Uterus (tissue), 4 donors: ENCODE results near the gene TAS2R39. TPM values are rescaled to one million over a fixed set of nuclear protein-coding genes. Genes with fewer than 3 reads are reported as not detected.
A peak's percentile ranks its signal among the peaks of the same experiment; 100 is the strongest.
"Not testable (repeated sequence)": the region's sequence is repeated elsewhere in the genome, so short reads cannot be mapped to it uniquely, and the experiment has no call there.

Experiments used
- DNase-seq, 2 donors: peaks; one replicate each; pipeline ENCODE4 v3.0.0-alpha.2; 2019 to 2020
- H3K27ac ChIP-seq, 2 donors: fragments of 200-600 bp; sonication (generic); 1 replicate in 1 of 2; 2 replicates in 1 of 2; pipeline ENCODE4 v1.5.1; 2016 to 2018
- H3K27me3 ChIP-seq, 2 donors: fragments of 200-600 bp; sonication (generic); one replicate each; pipeline ENCODE4 v1.5.1; 2018 to 2019; ENCODE audit warnings: control low read depth in 1 of 2
- H3K36me3 ChIP-seq, 2 donors: fragments of 200-600 bp; sonication (generic); one replicate each; pipeline ENCODE4 v1.5.1; 2019; ENCODE audit warnings: control low read depth in 1 of 2
- H3K4me1 ChIP-seq, 2 donors: fragments of 200-600 bp; sonication (generic); one replicate each; pipeline ENCODE4 v1.5.1; 2018 to 2019; ENCODE audit warnings: control low read depth in 1 of 2
- H3K4me3 ChIP-seq, 2 donors: fragments of 200-600 bp; sonication (generic); 1 replicate in 1 of 2; 2 replicates in 1 of 2; pipeline ENCODE4 v1.5.1; 2018 to 2019; ENCODE audit warnings: mild to moderate bottlenecking in 1 of 2
- H3K9me3 ChIP-seq, 2 donors: fragments of 200-600 bp; sonication (generic); one replicate each; pipeline ENCODE4 v1.5.1; 2019; ENCODE audit warnings: control low read depth in 1 of 2
- POLR2A ChIP-seq, 2 donors: fragments of 450-650 bp; IDR thresholded peaks; one replicate each; pipeline ENCODE4 v1.6.1; 2016; ENCODE audit warnings: antibody characterized with exemption in 2 of 2, mild to moderate bottlenecking in 1 of 2, moderate library complexity in 1 of 2
- intact Hi-C: fragments of 100-400 bp; cut with DNase I; formaldehyde crosslinking; loops from one replicate; pipeline ENCODE4 v1.15.1; 2023; ENCODE audit warnings: low total_unique reads
- total RNA-seq, 4 donors: library from RNA; depleted of rRNA in 3 of 4; stranded (reverse); fragments of >200 nt in 3 of 4; gene quantifications; one replicate each; pipeline versions ENCODE4 v1.1.0 to v1.2.4, GENCODE V29; 2014 to 2023
- TF ChIP-seq, protein P1 (sequence below), 4 experiments: fragments of 200-600 bp in 2 of 4; fragments of 450-650 bp in 2 of 4; sonication (generic) in 2 of 4; IDR thresholded peaks; one replicate each; pipeline ENCODE4 v1.5.1; 2016 to 2019; ENCODE audit warnings: antibody characterized with exemption in 4 of 4, mild to moderate bottlenecking in 2 of 4, moderate library complexity in 1 of 4
- donor health status: DM: yes; HTN: yes; CAD: no.

TAS2R39 gene
- total RNA-seq, 4 donors from 2014 or later = not detected

DNA sequence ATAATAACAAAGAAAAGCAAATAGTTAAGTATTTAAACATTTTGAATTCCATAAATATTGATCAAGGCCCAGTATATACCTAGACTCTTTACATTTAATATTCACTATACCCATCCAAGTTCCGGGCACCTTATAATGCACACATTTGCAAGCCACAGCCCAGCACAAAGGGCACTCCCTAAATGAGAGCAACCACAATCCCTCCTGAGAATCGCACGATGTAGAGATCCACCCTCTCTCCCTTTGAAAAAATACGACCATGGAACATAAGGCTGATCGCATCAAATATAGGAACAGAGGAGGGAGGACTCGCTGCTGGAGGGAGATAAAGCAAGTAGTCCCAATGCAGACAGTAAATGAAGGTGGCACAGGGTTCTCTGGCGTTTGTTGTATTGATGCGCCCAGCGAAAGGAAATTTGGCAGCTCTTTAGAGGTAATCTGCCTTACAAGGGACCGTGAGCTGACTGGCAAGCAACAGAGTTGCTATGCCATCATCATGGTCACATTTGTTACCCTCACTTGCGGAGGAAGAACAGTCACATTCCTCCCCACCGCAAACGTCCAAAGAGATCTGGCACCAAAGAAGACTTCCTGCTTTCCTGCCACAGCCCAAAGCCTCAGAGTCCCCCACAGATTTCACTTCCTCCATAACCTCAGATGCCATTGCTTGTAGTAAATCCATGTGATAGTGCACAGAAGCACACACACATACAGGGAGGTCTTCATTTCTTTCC is 22.5 kb downstream of the TAS2R39 start:
- intact Hi-C loops = no loop called here
- H3K36me3 ChIP-seq = no peaks in the 10 kb centered on the region
- H3K4me3 ChIP-seq = no peak overlapping the region
- H3K4me1 ChIP-seq = no peaks in the 10 kb centered on the region
- DNase-seq = no peak
- TF ChIP-seq, protein P1, sequence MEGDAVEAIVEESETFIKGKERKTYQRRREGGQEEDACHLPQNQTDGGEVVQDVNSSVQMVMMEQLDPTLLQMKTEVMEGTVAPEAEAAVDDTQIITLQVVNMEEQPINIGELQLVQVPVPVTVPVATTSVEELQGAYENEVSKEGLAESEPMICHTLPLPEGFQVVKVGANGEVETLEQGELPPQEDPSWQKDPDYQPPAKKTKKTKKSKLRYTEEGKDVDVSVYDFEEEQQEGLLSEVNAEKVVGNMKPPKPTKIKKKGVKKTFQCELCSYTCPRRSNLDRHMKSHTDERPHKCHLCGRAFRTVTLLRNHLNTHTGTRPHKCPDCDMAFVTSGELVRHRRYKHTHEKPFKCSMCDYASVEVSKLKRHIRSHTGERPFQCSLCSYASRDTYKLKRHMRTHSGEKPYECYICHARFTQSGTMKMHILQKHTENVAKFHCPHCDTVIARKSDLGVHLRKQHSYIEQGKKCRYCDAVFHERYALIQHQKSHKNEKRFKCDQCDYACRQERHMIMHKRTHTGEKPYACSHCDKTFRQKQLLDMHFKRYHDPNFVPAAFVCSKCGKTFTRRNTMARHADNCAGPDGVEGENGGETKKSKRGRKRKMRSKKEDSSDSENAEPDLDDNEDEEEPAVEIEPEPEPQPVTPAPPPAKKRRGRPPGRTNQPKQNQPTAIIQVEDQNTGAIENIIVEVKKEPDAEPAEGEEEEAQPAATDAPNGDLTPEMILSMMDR (IDR thresholded peaks at IDR 0.05) = no peak
- no peak for TF ChIP-seq POLR2A (IDR thresholded peaks at IDR 0.05)
- no peaks in the 10 kb centered on the region for H3K27me3 ChIP-seq
- H3K27ac ChIP-seq = no peak overlapping the region
- no peaks in the 10 kb centered on the region for H3K9me3 ChIP-seq

DNA sequence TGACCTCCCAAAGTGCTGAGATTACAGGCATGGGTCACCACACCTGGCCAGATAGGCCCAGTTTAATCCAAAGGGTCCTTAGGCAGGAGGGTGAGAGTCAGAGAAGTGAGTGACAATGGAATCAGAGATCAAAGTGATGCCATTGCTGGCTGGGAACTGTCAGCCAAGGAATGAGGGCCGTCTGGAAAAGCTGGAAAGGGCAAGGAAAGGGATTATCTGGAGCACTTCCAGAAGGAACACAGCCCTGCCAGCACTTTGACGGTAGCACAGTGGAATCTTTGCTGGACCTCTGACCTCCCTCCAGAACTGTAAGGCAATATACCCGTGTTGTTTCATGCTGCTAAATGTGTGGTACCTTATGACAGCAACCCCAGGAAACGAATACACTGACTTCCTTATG is 27.3 kb downstream of the TAS2R39 start:
- TF ChIP-seq, protein P1 (IDR thresholded peaks at IDR 0.05) = no peak
- no peak for TF ChIP-seq POLR2A (IDR thresholded peaks at IDR 0.05)

DNA sequence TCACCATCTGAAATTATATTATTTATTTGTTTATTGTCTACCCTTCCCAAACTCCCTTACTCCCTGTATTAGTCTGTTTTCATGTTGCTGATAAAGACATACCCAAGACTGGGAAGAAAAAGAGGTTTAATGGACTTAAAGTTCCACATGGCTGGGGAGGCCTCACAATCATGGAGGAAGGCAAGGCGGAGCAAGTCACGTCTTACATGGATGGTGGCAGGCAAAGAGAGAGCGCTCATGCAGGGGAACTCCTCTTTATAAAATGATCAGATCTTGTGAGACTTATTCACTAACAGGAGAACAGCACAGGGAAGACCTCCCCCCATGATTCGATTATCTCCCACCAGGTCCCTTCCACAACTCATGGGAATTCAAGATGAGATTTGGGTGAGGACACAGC is 30.3 kb downstream of the TAS2R39 start:
- H3K36me3 ChIP-seq, H3K27me3 ChIP-seq, H3K4me3 ChIP-seq, H3K27ac ChIP-seq, H3K9me3 ChIP-seq, H3K4me1 ChIP-seq, DNase-seq: not testable (repeated sequence)
- intact Hi-C loops = loop anchor here (10.0 kb wide), 1 partner anchor 209 kb away; no protein-coding TSS in a partner anchor

More for the DNA sequence above, 27.3 kb downstream of the TAS2R39 start:
- intact Hi-C loops = loop anchor here (10.0 kb wide), 1 partner anchor 206 kb away; no protein-coding TSS in a partner anchor
- no peaks in the 10 kb centered on the region for H3K36me3 ChIP-seq
- H3K9me3 ChIP-seq = no peaks in the 10 kb centered on the region
- no peak for DNase-seq
- H3K4me1 ChIP-seq = no peaks in the 10 kb centered on the region
- H3K27ac ChIP-seq = no peak overlapping the region
- no peak overlapping the region for H3K4me3 ChIP-seq
- H3K27me3 ChIP-seq = no peaks in the 10 kb centered on the region

DNA sequence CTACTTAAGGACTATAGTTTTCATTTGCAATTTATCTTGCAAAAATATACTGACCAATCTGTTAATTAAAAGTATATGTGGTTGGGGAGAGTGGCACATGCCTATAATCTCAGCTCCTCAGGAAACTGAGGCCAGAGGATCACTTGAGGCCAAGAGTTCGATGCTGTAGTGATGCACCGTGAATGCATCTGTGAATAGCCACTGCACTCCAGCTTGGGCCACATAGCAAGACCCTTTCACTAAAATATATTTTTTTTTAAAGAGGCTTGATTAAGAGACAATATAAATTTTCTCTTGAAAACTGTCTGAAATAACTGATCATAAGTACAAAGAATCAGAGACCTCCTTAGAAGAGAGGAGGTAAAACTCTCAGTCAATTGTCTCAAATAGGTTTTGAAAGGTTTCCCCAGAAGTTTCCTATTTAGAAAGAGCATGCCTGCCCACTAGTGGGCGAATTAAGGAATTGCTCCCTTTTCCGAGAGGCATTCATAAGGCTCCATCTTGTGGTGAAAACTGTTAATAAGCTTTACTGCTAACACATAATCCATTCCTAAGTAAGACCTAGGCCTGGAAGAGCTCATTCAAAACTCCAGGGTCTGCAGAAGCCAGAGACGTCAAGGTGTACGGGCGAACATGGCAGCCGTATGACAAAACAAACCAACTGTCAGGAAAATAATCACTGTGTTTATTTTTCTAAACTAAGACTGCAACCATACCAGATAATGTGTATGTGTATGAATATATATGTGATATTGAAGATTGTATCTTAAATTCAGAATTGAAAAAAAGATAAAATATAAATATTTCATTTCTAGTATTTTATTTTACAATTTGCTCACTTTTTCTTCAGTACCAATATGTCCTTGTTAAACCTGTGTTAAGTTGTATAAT is 31.8 kb downstream of the TAS2R39 start:
- intact Hi-C loops = loop anchor here (10.0 kb wide), 1 partner anchor 210 kb away; no protein-coding TSS in a partner anchor

DNA sequence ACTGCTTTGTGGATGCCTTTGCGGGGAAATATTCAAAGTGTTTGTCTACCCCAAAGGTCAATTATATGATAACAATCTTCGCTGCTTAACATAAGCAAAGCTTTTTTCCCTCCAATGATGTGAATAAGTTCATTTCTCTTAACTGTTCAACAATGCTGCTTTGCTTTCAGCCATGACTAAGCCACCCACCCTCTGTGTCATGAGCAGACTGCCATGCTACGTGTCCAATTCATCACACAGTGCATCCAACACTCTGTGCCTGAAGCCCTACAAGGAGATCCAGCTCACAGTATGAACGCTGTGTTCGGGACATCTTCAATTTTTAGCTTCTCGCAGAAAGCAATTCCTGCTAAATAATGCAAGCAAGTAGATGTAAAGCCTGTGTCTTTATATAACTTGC is 32.9 kb downstream of the TAS2R39 start:
- no peak overlapping the region for H3K4me3 ChIP-seq
- H3K36me3 ChIP-seq = no peaks in the 10 kb centered on the region
- no peaks in the 10 kb centered on the region for H3K9me3 ChIP-seq
- H3K27me3 ChIP-seq = no peaks in the 10 kb centered on the region
- intact Hi-C loops = loop anchor here (10.0 kb wide), 1 partner anchor 211 kb away; no protein-coding TSS in a partner anchor
- TF ChIP-seq, protein P1 (IDR thresholded peaks at IDR 0.05) = no peak
- no peak for TF ChIP-seq POLR2A (IDR thresholded peaks at IDR 0.05)
- H3K4me1 ChIP-seq = no peaks in the 10 kb centered on the region
- H3K27ac ChIP-seq = no peak overlapping the region
- no peak for DNase-seq

More for the DNA sequence above, 31.8 kb downstream of the TAS2R39 start:
- no peaks in the 10 kb centered on the region for H3K9me3 ChIP-seq
- no peaks in the 10 kb centered on the region for H3K4me1 ChIP-seq
- no peak overlapping the region for H3K27ac ChIP-seq
- no peak overlapping the region for H3K4me3 ChIP-seq
- TF ChIP-seq, protein P1 (IDR thresholded peaks at IDR 0.05) = peak; percentile 96 to 100 (median 98)
- no peak for TF ChIP-seq POLR2A (IDR thresholded peaks at IDR 0.05)
- DNase-seq = peak; percentile 39 to 50
- H3K27me3 ChIP-seq = no peaks in the 10 kb centered on the region
- H3K36me3 ChIP-seq = no peaks in the 10 kb centered on the region
